ACC112 (cell line): Measurements from ENCODE around the gene STAT2.

Experiments
- H2AFZ ChIP-seq: fragments of 200-600 bp; sonication (generic); one replicate; pipeline ENCODE4 v1.6.0; 2017; ENCODE audit warnings: antibody characterized with exemption, low read length; ENCODE audit not compliant: unreplicated experiment
- H3K27ac ChIP-seq: fragments of 200-600 bp; sonication (generic); 2 replicates; pipeline ENCODE4 v1.5.1; 2014; ENCODE audit warnings: low read depth, mild to moderate bottlenecking, antibody characterized with exemption, low read length, moderate library complexity
- H3K27me3 ChIP-seq: fragments of 200-600 bp; sonication (generic); 2 replicates; pipeline ENCODE4 v1.6.1; 2014; ENCODE audit warnings: mild to moderate bottlenecking, antibody characterized with exemption, low read length, moderate library complexity, mixed read lengths; ENCODE audit not compliant: insufficient read depth
- H3K36me3 ChIP-seq: fragments of 200-600 bp; sonication (generic); 2 replicates; pipeline ENCODE4 v1.6.1; 2016; ENCODE audit warnings: mild to moderate bottlenecking, antibody characterized with exemption, low read length, moderate library complexity, mixed read lengths; ENCODE audit not compliant: insufficient read depth
- H3K4me1 ChIP-seq: fragments of 200-600 bp; sonication (generic); one replicate; pipeline ENCODE4 v1.6.1; 2016; ENCODE audit warnings: low read length, mixed read lengths; ENCODE audit not compliant: insufficient read depth, unreplicated experiment, control insufficient read depth
- H3K4me3 ChIP-seq: fragments of 200-600 bp; sonication (generic); 2 replicates; pipeline ENCODE4 v1.5.1; 2014; ENCODE audit warnings: mild to moderate bottlenecking, low read depth, low read length
- H3K79me2 ChIP-seq: fragments of 200-600 bp; sonication (generic); one replicate; pipeline ENCODE4 v1.6.0; 2016; ENCODE audit warnings: low read length; ENCODE audit not compliant: control insufficient read depth, unreplicated experiment, insufficient read depth

The STAT2 gene

DNA sequence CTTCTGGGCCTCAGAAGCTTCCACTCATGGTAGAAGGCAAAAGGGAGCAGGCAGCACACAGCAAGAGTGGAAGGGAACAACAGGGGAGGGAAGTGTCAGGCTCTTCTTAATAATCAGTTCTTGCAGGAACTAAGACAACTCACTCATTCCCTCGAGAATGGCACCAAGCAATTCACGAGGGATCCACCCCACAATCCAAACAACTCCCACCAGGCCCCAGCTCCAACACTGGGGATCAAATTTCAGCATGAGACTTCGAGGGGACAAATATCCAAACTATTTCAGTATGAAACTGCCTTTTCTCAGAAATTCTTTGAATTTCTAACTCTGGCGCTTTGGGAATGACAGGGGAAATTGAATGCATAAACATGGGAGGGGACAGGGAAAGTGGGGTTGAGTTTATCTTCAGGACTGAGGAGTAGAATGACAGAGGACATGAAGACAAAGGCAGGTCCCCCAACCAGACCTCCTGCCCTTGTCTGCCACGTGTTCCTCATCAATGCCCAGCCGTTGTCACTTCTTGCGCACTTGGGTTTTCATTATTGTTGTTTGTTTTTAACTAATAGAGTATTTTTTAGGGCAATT is 27.3 kb upstream of the STAT2 start:
- Histone ChIP-seq H3K27me3 (no peaks in the 10 kb centered on the region; the same call in 1 of the 2 replicates), H3K79me2 (no peaks in the 10 kb centered on the region), H2AFZ (no peak overlapping the region), H3K4me3 (no peak overlapping the region), H3K4me1 (peaks cover 14% of the 10 kb centered on the region), H3K27ac (no peak overlapping the region), H3K36me3 (no peaks in the 10 kb centered on the region)

- Histone ChIP-seq H3K27ac (no peak overlapping the region), H2AFZ (no peak overlapping the region), H3K27me3 (no peaks in the 10 kb centered on the region; the same call in 1 of the 2 replicates), H3K4me3 (no peak overlapping the region), H3K79me2 (no peaks in the 10 kb centered on the region), H3K4me1 (peaks cover 14% of the 10 kb centered on the region), H3K36me3 (no peaks in the 10 kb centered on the region)
Observed at GRCh38 chr12:56385873-56386272, 26.0 kb upstream of the STAT2 start.

DNA sequence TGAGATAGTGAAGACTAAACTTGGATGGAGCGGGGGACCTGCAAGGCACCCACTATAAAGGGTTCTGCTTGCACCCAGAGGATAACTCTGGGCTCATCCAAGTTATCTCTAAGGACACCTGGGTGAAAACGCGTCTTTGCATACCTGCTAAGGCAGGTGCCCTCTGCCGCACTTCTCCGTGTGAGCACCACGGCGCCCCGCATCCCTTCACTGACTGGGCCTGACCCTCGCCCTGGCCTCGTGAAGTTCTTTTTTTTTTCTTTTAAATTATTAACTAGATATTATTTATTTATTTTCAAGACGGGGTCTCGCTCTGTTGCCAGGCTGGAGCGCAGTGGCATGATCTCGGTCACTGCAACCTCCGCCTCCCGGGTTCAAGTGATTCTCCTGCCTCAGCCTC is 22.7 kb upstream of the STAT2 start:
- Histone ChIP-seq H3K36me3 (no peaks in the 10 kb centered on the region), H3K79me2 (no peaks in the 10 kb centered on the region), H2AFZ (no peak overlapping the region), H3K27me3 (no peaks in the 10 kb centered on the region; the same call in 1 of the 2 replicates), H3K27ac (no peak overlapping the region), H3K4me3 (no peak overlapping the region), H3K4me1 (peaks cover 14% of the 10 kb centered on the region)

DNA sequence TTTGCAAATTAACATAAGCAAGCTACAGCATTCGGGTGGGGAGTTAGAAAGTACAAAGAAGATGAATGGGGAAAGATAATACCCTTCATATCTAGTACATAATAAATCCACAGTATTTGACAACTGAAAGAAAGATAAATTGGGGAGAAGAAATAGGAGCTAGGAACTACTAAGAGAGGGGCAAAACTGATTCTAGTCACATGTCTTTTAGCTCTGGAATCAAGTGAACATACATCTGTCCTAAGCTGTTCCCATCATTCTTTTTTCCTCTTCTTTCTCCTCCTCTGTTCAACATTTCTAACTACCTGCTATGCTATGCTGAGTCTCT is 18.0 kb upstream of the STAT2 start:
- Histone ChIP-seq H3K27me3 (no peaks in the 10 kb centered on the region), H3K27ac (no peak overlapping the region), H3K79me2 (no peaks in the 10 kb centered on the region), H3K36me3 (no peaks in the 10 kb centered on the region), H3K4me3 (no peak overlapping the region), H3K4me1 (no peaks in the 10 kb centered on the region), H2AFZ (peak overlapping the region; percentile 10)

GRCh38 chr12:56377310-56377988 is 17.5 kb upstream of the STAT2 start:
- Histone ChIP-seq H3K4me1 (no peaks in the 10 kb centered on the region), H3K4me3 (no peak overlapping the region), H3K27ac (no peak overlapping the region), H2AFZ (peak overlapping the region; percentile 10), H3K27me3 (no peaks in the 10 kb centered on the region), H3K79me2 (no peaks in the 10 kb centered on the region), H3K36me3 (no peaks in the 10 kb centered on the region)

DNA sequence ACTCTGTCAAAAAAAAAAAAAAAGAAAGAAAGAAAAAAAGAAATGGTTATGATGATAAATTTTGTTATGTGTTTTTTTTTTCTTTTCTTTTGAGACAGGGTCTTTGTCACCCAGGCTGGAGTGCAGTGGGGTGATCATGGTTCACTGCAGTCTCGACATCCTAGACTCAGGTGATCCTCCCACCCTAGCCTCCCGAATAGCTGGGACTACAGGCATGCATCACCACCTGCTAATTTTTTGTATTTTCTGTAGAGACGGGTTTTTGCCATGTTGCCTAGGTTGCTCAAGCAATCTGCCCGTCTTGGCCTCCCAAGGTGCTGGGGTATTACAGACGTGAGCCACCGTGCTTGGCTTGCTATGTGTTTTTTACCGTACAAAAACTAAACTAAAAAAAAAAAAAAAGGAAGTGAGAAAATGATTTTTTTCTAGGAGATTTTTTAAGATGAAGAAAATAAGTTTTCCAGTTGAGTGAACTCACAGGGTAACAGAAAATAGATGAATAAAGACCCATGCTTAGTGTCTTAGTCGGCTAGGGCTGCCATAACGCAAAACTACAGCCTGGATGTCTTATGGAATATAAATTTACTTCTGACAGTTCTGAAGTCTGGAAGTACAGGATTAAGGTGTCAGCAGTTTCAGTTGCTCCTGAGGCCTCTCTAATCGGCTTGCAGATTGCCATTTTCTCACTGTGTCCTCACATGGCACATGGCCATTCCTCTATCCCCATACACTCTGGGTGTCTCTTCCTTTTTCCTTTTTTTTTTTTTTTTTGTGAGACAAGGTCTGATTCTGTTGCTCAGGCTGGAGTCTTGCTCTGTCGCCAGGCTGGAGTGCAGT is 15.9 kb upstream of the STAT2 start:
- no peak overlapping the region for H3K4me3 ChIP-seq
- no peaks in the 10 kb centered on the region for H3K79me2 ChIP-seq
- H3K36me3 ChIP-seq = no peaks in the 10 kb centered on the region
- H3K27ac ChIP-seq = no peak overlapping the region
- H2AFZ ChIP-seq = no peak overlapping the region
- no peaks in the 10 kb centered on the region for H3K27me3 ChIP-seq
- no peaks in the 10 kb centered on the region for H3K4me1 ChIP-seq

- no peak overlapping the region for H3K4me3 ChIP-seq
- no peak overlapping the region for H2AFZ ChIP-seq
- H3K4me1 ChIP-seq = no peaks in the 10 kb centered on the region
- H3K27ac ChIP-seq = no peak overlapping the region
- no peaks in the 10 kb centered on the region for H3K27me3 ChIP-seq
- no peaks in the 10 kb centered on the region for H3K36me3 ChIP-seq
- H3K79me2 ChIP-seq = no peaks in the 10 kb centered on the region
Observed at GRCh38 chr12:56374726-56375597, 15.1 kb upstream of the STAT2 start.

GRCh38 chr12:56373515-56373914 is 13.6 kb upstream of the STAT2 start:
- Histone ChIP-seq H2AFZ (no peak overlapping the region), H3K4me1 (no peaks in the 10 kb centered on the region), H3K36me3 (no peaks in the 10 kb centered on the region), H3K4me3 (no peak overlapping the region), H3K79me2 (no peaks in the 10 kb centered on the region), H3K27me3 (no peaks in the 10 kb centered on the region), H3K27ac (no peak overlapping the region)

DNA sequence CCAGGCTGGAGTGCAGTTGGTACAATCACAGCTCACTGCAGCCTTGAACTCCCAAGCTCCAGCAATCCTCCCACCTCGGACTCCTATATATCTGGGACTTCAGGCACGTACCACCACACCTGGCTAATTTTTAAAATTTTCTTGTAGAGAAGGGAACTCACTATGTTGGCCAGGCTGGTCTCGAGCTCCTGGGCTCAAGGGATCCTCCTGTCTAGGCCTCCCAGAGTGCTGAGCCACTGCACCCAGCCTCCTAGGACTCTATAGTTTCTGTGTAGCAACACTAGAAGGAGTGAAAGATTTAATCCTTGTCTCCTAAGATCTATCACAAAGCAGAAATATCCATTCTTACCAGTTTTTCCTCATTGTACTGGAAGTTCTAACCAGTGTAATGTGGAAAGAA is 7.0 kb upstream of the STAT2 start:
- Histone ChIP-seq H3K27me3 (no peaks in the 10 kb centered on the region), H3K4me1 (no peaks in the 10 kb centered on the region), H3K27ac (no peak overlapping the region), H3K79me2 (no peaks in the 10 kb centered on the region), H2AFZ (no peak overlapping the region), H3K4me3 (no peak overlapping the region), H3K36me3 (no peaks in the 10 kb centered on the region)
